B cell (primary cell): ENCODE results near the gene GINS2. TPM values are rescaled to one million over a fixed set of nuclear protein-coding genes. Genes with fewer than 3 reads are reported as not detected.

ENCODE experiments used
- ATAC-seq: fragments of 200-7000 bp; cut with Tn5 transposase; one replicate; pipeline ENCODE4 v1.10.0; 2021; ENCODE audit warnings: low read depth, mild to moderate bottlenecking, moderate number of reproducible peaks, moderate library complexity
- CTCF ChIA-PET: fragments of 350-600 bp; sonication (Branson Sonifier 250); formaldehyde crosslinking; loops from one replicate; lab custom pipeline; 2021; ENCODE audit warnings: antibody characterized with exemption, inconsistent platforms; lab: Charles Lee
- POLR2A ChIA-PET: fragments of 350-600 bp; sonication (Branson Sonifier 250); formaldehyde crosslinking; loops from one replicate; lab custom pipeline; 2021; ENCODE audit warnings: antibody characterized with exemption; lab: Charles Lee
- DNase-seq: peaks from one replicate; pipeline ENCODE4 v3.0.0; 2013
- H2AFZ ChIP-seq: 2 replicates; pipeline ENCODE4 v1.6.1; 2012; ENCODE audit warnings: mild to moderate bottlenecking, low read depth, low read length; ENCODE audit not compliant: insufficient read depth, poor library complexity, severe bottlenecking
- H3K27ac ChIP-seq, 2 donors: 1 replicate in 1 of 2; 2 replicates in 1 of 2; pipeline ENCODE4 v1.5.1; 2012 to 2013; ENCODE audit warnings: low read length in 2 of 2, mild to moderate bottlenecking in 2 of 2, moderate library complexity in 1 of 2
- H3K27me3 ChIP-seq, 4 experiments: fragments of 200-600 bp in 1 of 4; sonication (generic) in 1 of 4; replicated peaks in 1 of 4; 1 replicate in 2 of 4; 2 replicates in 2 of 4; pipeline versions ENCODE4 v1.6.1 to v1.7.0; 2013 to 2016; ENCODE audit warnings: low read length in 3 of 4, mild to moderate bottlenecking in 2 of 4, mixed read lengths in 1 of 4, moderate library complexity in 1 of 4; ENCODE audit not compliant: insufficient read depth in 4 of 4, control insufficient read depth in 3 of 4; ENCODE audit errors: control extremely low read depth in 1 of 4
- H3K36me3 ChIP-seq, 2 experiments: replicated peaks in 1 of 2; 1 replicate in 1 of 2; 2 replicates in 1 of 2; pipeline versions ENCODE4 v1.6.1 to v1.7.1; 2013; ENCODE audit warnings: low read length in 1 of 2; ENCODE audit not compliant: insufficient read depth in 2 of 2, control insufficient read depth in 1 of 2; ENCODE audit errors: control extremely low read depth in 1 of 2, extremely low read depth in 1 of 2
- H3K4me1 ChIP-seq, 2 donors: fragments of 200-600 bp in 1 of 2; sonication (generic) in 1 of 2; 1 replicate in 1 of 2; 2 replicates in 1 of 2; pipeline versions ENCODE4 v1.5.1 to v1.6.1; 2013 to 2017; ENCODE audit warnings: low read length in 2 of 2; ENCODE audit not compliant: control insufficient read depth in 2 of 2, insufficient read depth in 2 of 2
- H3K4me2 ChIP-seq: replicated peaks from 2 replicates; pipeline ENCODE3; 2012; ENCODE audit warnings: mild to moderate bottlenecking, low read depth, low read length; ENCODE audit not compliant: poor library complexity, severe bottlenecking
- H3K4me3 ChIP-seq, 5 experiments: fragments of 200-600 bp in 1 of 5; sonication (generic) in 1 of 5; 1 replicate in 3 of 5; 2 replicates in 2 of 5; pipeline versions ENCODE4 v1.5.1 to v1.7.0; 2011 to 2016; ENCODE audit warnings: low read length in 4 of 5, mild to moderate bottlenecking in 4 of 5, low read depth in 2 of 5, control low read depth in 1 of 5, moderate library complexity in 1 of 5; ENCODE audit not compliant: insufficient read depth in 1 of 5; ENCODE audit errors: control extremely low read depth in 1 of 5, extremely low read depth in 1 of 5
- H3K79me2 ChIP-seq: fragments of 200-600 bp; sonication (generic); one replicate; pipeline ENCODE4 v1.6.0; 2016; ENCODE audit warnings: low read length; ENCODE audit not compliant: control insufficient read depth, insufficient read depth
- H3K9ac ChIP-seq: fragments of 200-600 bp; sonication (generic); 2 replicates; pipeline ENCODE4 v1.6.1; 2017; ENCODE audit warnings: mild to moderate bottlenecking, low read length, moderate library complexity
- H3K9me3 ChIP-seq, 3 donors: one replicate each; pipeline versions ENCODE4 v1.6.1 to v1.7.1; 2013; ENCODE audit warnings: low read length in 2 of 3; ENCODE audit not compliant: control insufficient read depth in 2 of 3, insufficient read depth in 1 of 3; ENCODE audit errors: control extremely low read depth in 1 of 3
- H4K20me1 ChIP-seq: 2 replicates; pipeline ENCODE4 v1.6.0; 2012; ENCODE audit warnings: mild to moderate bottlenecking, low read length; ENCODE audit not compliant: insufficient read depth, control insufficient read depth, poor library complexity, severe bottlenecking
- H3K27ac Mint-ChIP-seq: one replicate; pipeline ENCODE4 v1.8.0; 2021; ENCODE audit warnings: mixed read lengths
- H3K27me3 Mint-ChIP-seq: one replicate; pipeline ENCODE4 v1.8.0; 2021; ENCODE audit warnings: mixed read lengths
- H3K4me1 Mint-ChIP-seq: one replicate; pipeline ENCODE4 v1.8.0; 2021; ENCODE audit warnings: mixed read lengths
- H3K4me3 Mint-ChIP-seq: one replicate; pipeline ENCODE4 v1.8.0; 2021; ENCODE audit warnings: mixed read lengths
- H3K9me3 Mint-ChIP-seq: one replicate; pipeline ENCODE4 v1.8.0; 2022; ENCODE audit warnings: mixed read lengths; ENCODE audit not compliant: insufficient read depth
- CTCF ChIP-seq: fragments of 200-600 bp; IDR thresholded peaks from one replicate; pipeline ENCODE4 v1.8.0; 2022; ENCODE audit warnings: antibody characterized with exemption, mild to moderate bottlenecking
- EZH2 ChIP-seq: IDR thresholded peaks from 2 replicates; pipeline ENCODE4 v1.6.1; 2012; ENCODE audit warnings: borderline replicate concordance, low read depth, mild to moderate bottlenecking, moderate library complexity, low read length; ENCODE audit not compliant: insufficient read depth, poor library complexity, severe bottlenecking
- WGBS: methylation state at CpG from one replicate; pipeline ENCODE4 v1.1.5; 2013; ENCODE audit warnings: missing lambda C conversion rate; ENCODE audit not compliant: insufficient coverage; 5-methylcytosine and 5-hydroxymethylcytosine counted together
- intact Hi-C: fragments of 100-400 bp; cut with micrococcal nuclease; formaldehyde crosslinking; loops from one replicate; pipeline ENCODE4 v1.10.0; 2022
- polyA plus RNA-seq: library from polyadenylated mRNA; depleted of rRNA; stranded (reverse); fragments of >200 nt; gene quantifications from 2 replicates; pipeline ENCODE4 v1.2.3, GENCODE V29; 2012
- total RNA-seq, 2 donors: library from RNA; stranded (reverse); fragments of 120-200 nt in 1 of 2; gene quantifications; 1 replicate in 1 of 2; 2 replicates in 1 of 2; pipeline versions ENCODE4 v1.2.3 to v1.2.4, GENCODE V29; 2013 to 2022

The GINS2 gene
- total and polyA plus RNA-seq, 2 donors (not counting 1 experiment from before 2014, with no cell fraction given), result 0.52 to 4.2 TPM

- no peak overlapping the region for H3K4me3 ChIP-seq
- CTCF ChIA-PET, result no interaction called here
- intact Hi-C loops, result no loop called here
Observed at GRCh38 chr16:85629326-85629725, 59.4 kb downstream of the GINS2 start.

GRCh38 chr16:85628645-85629044 lies 60.1 kb downstream of the GINS2 start:
- no peak overlapping the region for H3K27ac Mint-ChIP-seq
- peaks cover 28% of the 10 kb centered on the region for H3K4me1 Mint-ChIP-seq
- Histone ChIP-seq H3K9me3 (peaks cover 0 to 30% (median 12%) of the 10 kb centered on the region in 3 donors), H3K27me3 (no peaks in the 10 kb centered on the region), H4K20me1 (peaks cover 100% of the 10 kb centered on the region), H3K36me3 (peaks cover 0 to 35% of the 10 kb centered on the region in 2 experiments), H2AFZ (no peak overlapping the region), H3K4me1 (peaks cover 0 to 13% of the 10 kb centered on the region in 2 donors), H3K79me2 (peaks cover 100% of the 10 kb centered on the region), H3K4me2 (no peak overlapping the region), H3K27ac (no peak overlapping the region), H3K9ac (no peak overlapping the region), H3K4me3 (no peak overlapping the region)
- intact Hi-C loops, result no loop called here
- POLR2A ChIA-PET, result no interaction called here
- CTCF ChIA-PET, result interaction anchor here (0.6 kb wide), 1 partner anchor 71 kb away, joined by 3 read pairs; no protein-coding TSS in a partner anchor
- no peaks in the 10 kb centered on the region for H3K27me3 Mint-ChIP-seq
- ATAC-seq (no peak), DNase-seq (no peak)
- H3K9me3 Mint-ChIP-seq, result peaks cover 6% of the 10 kb centered on the region
- no peak overlapping the region for H3K4me3 Mint-ChIP-seq
- TF ChIP-seq CTCF (no peak), EZH2 (no peak)
- 96% methylated on average over 9 of the region's 14 CpGs for WGBS

More at GRCh38 chr16:85629326-85629725, 59.4 kb downstream of the GINS2 start:
- H3K79me2 ChIP-seq, result peaks cover 100% of the 10 kb centered on the region
- POLR2A ChIA-PET, result no interaction called here
- no peak overlapping the region for H3K4me2 ChIP-seq
- DNase-seq, result no peak
- peaks cover 0 to 30% (median 12%) of the 10 kb centered on the region in 3 donors for H3K9me3 ChIP-seq
- WGBS, result 96% methylated on average over 10 of the region's 10 CpGs
- Mint-ChIP-seq H3K27ac (no peak overlapping the region), H3K27me3 (no peaks in the 10 kb centered on the region), H3K4me3 (no peak overlapping the region), H3K9me3 (peaks cover 6% of the 10 kb centered on the region), H3K4me1 (peaks cover 27% of the 10 kb centered on the region)
- no peak overlapping the region for H3K27ac ChIP-seq
- peaks cover 0 to 28% of the 10 kb centered on the region in 2 experiments for H3K36me3 ChIP-seq
- no peak overlapping the region for H3K9ac ChIP-seq
- peaks cover 100% of the 10 kb centered on the region for H4K20me1 ChIP-seq
- ATAC-seq, result no peak
- H3K4me1 ChIP-seq, result peaks cover 0 to 13% of the 10 kb centered on the region in 2 donors
- TF ChIP-seq EZH2 (no peak), CTCF (no peak)
- no peak overlapping the region for H2AFZ ChIP-seq
- no peaks in the 10 kb centered on the region for H3K27me3 ChIP-seq
